BE2C (cell line): ENCODE data around the gene CAPN15.

Experiments used
- DNase-seq: peaks from one replicate; pipeline ENCODE4 v3.0.0-alpha.2; 2020
- H3K27me3 ChIP-seq: fragments of 250-450 bp; sonication (Bioruptor Pico); 2 replicates; pipeline ENCODE4 v1.5.1; 2020; ENCODE audit warnings: mild to moderate bottlenecking
- H3K36me3 ChIP-seq: fragments of 250-450 bp; sonication (Bioruptor Pico); 2 replicates; pipeline ENCODE4 v1.5.1; 2020; ENCODE audit warnings: mild to moderate bottlenecking
- H3K4me1 ChIP-seq: fragments of 250-450 bp; sonication (Bioruptor Pico); 2 replicates; pipeline ENCODE4 v1.5.1; 2020
- H3K4me3 ChIP-seq: 2 replicates; pipeline ENCODE4 v1.5.1; 2011; ENCODE audit warnings: low read depth, low read length
- H3K9me3 ChIP-seq: fragments of 250-450 bp; sonication (Bioruptor Pico); 2 replicates; pipeline ENCODE4 v1.5.1; 2020
- CTCF ChIP-seq: IDR thresholded peaks from 2 replicates; pipeline ENCODE4 v1.5.1; 2012; ENCODE audit warnings: mild to moderate bottlenecking, low read depth, low read length

CAPN15 gene

DNA sequence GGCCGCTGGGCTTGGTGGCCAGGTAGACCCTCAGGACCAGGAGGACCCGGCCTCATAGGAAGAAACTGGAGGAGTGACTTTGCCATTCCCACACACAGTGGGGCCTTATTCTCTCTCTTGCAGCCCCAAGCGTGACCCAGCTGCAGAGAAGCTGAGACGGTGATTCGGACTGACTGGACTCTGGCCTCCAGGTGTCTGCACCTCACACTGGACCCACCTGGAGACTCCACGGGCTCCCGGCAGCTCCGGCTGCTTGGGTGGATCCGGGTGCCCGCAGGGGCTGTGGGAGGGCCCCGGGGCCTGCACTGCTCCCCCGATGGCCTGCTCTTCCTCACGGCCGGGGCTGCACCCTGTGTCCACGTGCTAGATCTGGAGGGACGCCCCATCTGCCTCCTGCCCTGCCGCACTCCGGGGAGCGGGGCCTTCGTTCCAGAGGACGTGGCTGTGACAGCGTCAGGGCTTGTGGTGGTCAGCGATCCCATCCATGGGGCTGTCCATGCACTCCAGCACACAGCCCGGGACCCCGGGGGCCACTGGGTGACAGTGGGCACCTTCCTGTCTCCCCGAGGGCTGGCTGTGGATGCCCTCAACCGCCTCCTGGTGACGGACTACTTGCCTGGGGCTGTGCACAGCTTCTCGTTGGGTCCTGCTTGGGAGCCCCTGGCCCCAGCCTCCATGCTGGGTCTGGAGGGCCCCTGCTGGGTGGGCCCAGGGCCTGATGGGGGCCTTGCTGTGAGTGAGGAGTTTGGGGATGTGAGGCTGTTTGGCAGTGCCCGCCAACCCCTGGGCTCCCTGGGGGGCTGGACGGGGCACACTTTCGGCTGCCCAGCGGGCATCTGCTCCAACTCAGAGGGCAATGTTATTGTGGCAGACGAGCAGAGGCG lies 40.1 kb downstream of the CAPN15 start:
- TF ChIP-seq CTCF: no peak
- Histone ChIP-seq H3K9me3 (no peaks in the 10 kb centered on the region), H3K4me3 (peak overlapping the region; percentile 44), H3K36me3 (0 out of 2 replicates have a peak, but pooled peaks cover 5% of the 10 kb centered on the region), H3K27me3 (no peaks in the 10 kb centered on the region), H3K4me1 (peaks cover 47% of the 10 kb centered on the region)
- no peak for DNase-seq

DNA sequence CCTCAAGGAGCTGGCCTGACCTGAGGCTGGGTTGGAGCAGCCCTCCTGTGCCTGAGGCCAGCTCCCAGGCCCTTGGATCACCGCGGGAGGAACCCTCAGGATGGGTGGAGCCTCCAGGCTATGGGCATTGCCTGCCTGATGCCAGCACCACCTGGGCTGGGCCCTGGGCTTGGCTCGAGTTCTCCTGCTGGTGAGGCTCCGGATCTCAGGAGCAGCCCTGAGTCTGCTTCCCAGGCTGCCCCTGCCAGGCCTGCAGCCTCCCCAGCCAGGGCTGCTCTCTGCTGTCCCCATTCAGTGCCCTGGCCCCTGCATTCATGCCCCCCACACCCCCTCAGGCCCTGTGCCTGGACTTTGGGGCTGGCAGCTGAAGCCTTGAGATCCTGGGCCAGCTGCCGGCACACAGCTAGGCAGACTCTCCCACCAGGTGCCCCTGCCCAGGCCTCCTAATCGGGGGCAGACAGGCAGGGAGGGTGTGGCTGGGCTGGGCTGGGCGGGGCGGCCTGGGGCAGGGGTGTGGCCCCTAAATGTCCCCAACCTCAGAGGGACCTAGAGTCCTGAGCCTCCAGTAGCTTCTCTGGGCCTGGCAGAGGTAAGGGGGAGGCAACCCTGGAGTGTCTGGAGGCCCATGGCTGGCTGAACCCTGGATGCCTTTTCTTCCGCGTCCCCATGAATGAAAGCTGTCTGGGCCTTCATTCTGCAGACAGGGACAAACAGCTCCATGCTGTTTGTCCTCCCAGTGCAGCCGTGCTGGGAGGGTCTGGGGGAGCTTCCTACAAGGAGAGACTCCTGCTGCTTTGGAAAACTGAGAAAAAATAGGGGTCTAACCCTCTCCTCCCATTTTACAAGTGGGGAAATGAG lies 41.1 kb downstream of the CAPN15 start:
- H3K4me3 ChIP-seq: peak overlapping the region; percentile 54
- peaks cover 47% of the 10 kb centered on the region for H3K4me1 ChIP-seq

GRCh38 chr16:569445-570254 lies 42.1 kb downstream of the CAPN15 start, which contains the start of gene PIGQ:
TSS of gene PIGQ (plus strand) at chr16:569968. CDS start at chr16:574075, 4,107 bp downstream.
- Histone ChIP-seq H3K9me3 (no peaks in the 10 kb centered on the region), H3K4me1 (peaks cover 45% of the 10 kb centered on the region), H3K27me3 (no peaks in the 10 kb centered on the region), H3K4me3 (peak within 1 kb of the TSS; percentile 59), H3K36me3 (peaks cover 23% of the 10 kb centered on the region)
- DNase-seq: peak; percentile 72
- no peak for TF ChIP-seq CTCF

More for the DNA sequence above, 41.1 kb downstream of the CAPN15 start:
- no peak for DNase-seq
- no peaks in the 10 kb centered on the region for H3K9me3 ChIP-seq
- TF ChIP-seq CTCF: no peak
- H3K27me3 ChIP-seq: no peaks in the 10 kb centered on the region
- peaks cover 13% of the 10 kb centered on the region; the same call in 1 of the 2 replicates for H3K36me3 ChIP-seq

GRCh38 chr16:572865-573650 lies 45.5 kb downstream of the CAPN15 start:
- DNase-seq: no peak
- Histone ChIP-seq H3K36me3 (peaks cover 41% of the 10 kb centered on the region), H3K4me3 (no peak overlapping the region), H3K27me3 (no peaks in the 10 kb centered on the region), H3K4me1 (peaks cover 21% of the 10 kb centered on the region), H3K9me3 (no peaks in the 10 kb centered on the region)
- TF ChIP-seq CTCF: no peak

DNA sequence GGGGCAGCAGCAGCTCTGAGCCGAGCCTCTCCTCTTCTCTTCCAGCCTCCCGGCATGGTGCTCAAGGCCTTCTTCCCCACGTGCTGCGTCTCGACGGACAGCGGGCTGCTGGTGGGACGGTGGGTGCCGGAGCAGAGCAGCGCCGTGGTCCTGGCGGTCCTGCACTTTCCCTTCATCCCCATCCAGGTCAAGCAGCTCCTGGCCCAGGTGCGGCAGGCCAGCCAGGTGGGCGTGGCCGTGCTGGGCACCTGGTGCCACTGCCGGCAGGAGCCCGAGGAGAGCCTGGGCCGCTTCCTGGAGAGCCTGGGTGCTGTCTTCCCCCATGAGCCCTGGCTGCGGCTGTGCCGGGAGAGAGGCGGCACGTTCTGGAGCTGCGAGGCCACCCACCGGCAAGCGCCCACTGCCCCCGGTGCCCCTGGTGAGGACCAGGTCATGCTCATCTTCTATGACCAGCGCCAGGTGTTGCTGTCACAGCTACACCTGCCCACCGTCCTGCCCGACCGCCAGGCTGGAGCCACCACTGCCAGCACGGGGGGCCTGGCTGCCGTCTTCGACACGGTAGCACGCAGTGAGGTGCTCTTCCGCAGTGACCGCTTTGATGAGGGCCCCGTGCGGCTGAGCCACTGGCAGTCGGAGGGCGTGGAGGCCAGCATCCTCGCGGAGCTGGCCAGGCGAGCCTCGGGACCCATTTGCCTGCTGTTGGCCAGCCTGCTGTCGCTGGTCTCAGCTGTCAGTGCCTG lies 46.7 kb downstream of the CAPN15 start:
- Histone ChIP-seq H3K36me3 (peaks cover 41% of the 10 kb centered on the region), H3K4me3 (no peak overlapping the region), H3K4me1 (peaks cover 10% of the 10 kb centered on the region), H3K27me3 (no peaks in the 10 kb centered on the region), H3K9me3 (no peaks in the 10 kb centered on the region)
- no peak for TF ChIP-seq CTCF
- no peak for DNase-seq
